ENCODE results near the gene TAS2R8. TPM values are rescaled to one million over a fixed set of nuclear protein-coding genes. Genes with fewer than 3 reads are reported as not detected.
A peak's percentile ranks its signal among the peaks of the same experiment; 100 is the strongest.

Gene TAS2R8, protein sequence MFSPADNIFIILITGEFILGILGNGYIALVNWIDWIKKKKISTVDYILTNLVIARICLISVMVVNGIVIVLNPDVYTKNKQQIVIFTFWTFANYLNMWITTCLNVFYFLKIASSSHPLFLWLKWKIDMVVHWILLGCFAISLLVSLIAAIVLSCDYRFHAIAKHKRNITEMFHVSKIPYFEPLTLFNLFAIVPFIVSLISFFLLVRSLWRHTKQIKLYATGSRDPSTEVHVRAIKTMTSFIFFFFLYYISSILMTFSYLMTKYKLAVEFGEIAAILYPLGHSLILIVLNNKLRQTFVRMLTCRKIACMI
- total RNA-seq = not detected in 2 replicates

DNA sequence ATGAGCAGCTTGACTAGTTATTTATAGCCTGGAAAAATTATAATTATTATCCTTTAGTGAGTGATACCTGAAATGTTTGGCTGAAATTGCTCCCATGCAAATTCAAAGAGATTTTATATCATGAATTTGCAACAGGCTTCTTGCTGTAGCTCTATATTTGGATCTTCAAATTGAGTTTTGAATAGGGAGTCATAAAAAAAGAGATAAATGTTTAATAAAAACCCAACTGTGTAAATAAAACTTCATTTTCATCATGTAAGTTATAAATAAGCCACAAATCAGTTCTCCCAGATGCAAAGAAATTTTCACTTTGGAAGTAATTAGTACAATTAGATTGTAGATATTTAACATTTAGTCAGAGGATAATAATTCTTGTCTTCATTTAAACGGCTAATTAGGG is at the start of gene TAS2R8:
TSS of gene TAS2R8 (minus strand) at position 101 of the 400 bp plus-strand sequence. CDS start 306 bp downstream, outside the sequence.
- intact Hi-C loops (cut with micrococcal nuclease) = no loop called here
- Mint-ChIP-seq H3K27ac (no peak within 1 kb of the TSS), H3K36me3 (ENCODE audit: low read depth) (no peaks in the 10 kb centered on the region), H3K27me3 (ENCODE audit: insufficient read depth) (peaks cover 13% of the 10 kb centered on the region), H3K9me3 (no peaks in the 10 kb centered on the region), H3K4me3 (no peak within 1 kb of the TSS), H3K4me1 (ENCODE audit: low read depth) (no peaks in the 10 kb centered on the region)
- no peak for DNase-seq (ENCODE audit: low spot score)

DNA sequence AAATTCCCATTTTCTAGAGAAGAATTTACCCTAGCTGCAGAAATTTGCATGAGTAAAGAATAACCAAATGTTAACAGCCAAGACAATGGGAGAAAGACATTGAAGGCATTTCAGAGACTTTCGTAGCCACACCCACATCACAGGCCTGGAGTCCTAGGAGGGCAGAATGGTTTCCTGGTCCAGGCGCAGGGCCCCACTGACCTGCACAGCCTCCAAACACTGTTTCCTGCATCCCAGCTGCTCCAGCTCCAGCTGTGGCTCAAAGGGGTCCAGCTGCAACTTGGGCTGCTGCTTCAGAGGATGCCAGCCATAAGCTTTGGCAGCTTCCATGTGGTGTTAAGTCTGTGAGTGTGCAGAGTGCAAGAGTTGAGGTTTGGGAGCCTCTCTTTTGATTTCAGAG is 48.7 kb upstream of the TAS2R8 start:
- no peaks in the 10 kb centered on the region for H3K27me3 Mint-ChIP-seq (ENCODE audit: insufficient read depth)
- no peak for DNase-seq (ENCODE audit: low spot score)
- peaks cover 24% of the 10 kb centered on the region for H3K36me3 Mint-ChIP-seq (ENCODE audit: low read depth)
- H3K9me3 Mint-ChIP-seq = peaks cover 47% of the 10 kb centered on the region
- intact Hi-C loops (cut with micrococcal nuclease) = no loop called here
- no peak overlapping the region for H3K4me3 Mint-ChIP-seq
- no peak overlapping the region for H3K27ac Mint-ChIP-seq
- peaks cover 12% of the 10 kb centered on the region for H3K4me1 Mint-ChIP-seq (ENCODE audit: low read depth)

DNA sequence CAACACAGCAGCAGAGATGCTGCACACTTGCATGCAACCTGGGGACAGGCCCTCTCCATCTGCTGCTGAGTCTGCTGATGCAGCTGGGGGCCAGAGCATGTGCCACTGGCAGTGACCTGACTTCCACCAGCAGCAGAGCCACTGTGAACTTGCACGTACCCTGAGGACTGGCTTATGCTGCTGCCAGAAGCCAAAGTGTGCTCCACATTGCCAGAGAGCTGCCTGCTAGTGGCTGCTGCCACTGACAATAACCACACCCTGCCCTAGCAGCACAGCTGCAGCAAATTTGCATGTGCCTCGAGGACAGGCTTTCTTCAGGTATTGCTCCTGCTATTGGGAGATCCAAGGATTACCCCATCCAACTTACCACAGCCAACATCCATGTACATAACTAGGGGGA is 46.7 kb upstream of the TAS2R8 start:
- Mint-ChIP-seq H3K27me3 (ENCODE audit: insufficient read depth) (no peaks in the 10 kb centered on the region), H3K27ac (no peak overlapping the region), H3K36me3 (ENCODE audit: low read depth) (peaks cover 16% of the 10 kb centered on the region), H3K4me3 (no peak overlapping the region), H3K9me3 (peaks cover 33% of the 10 kb centered on the region), H3K4me1 (ENCODE audit: low read depth) (peaks cover 33% of the 10 kb centered on the region)
- DNase-seq (ENCODE audit: low spot score) = no peak
- intact Hi-C loops (cut with micrococcal nuclease) = no loop called here

DNA sequence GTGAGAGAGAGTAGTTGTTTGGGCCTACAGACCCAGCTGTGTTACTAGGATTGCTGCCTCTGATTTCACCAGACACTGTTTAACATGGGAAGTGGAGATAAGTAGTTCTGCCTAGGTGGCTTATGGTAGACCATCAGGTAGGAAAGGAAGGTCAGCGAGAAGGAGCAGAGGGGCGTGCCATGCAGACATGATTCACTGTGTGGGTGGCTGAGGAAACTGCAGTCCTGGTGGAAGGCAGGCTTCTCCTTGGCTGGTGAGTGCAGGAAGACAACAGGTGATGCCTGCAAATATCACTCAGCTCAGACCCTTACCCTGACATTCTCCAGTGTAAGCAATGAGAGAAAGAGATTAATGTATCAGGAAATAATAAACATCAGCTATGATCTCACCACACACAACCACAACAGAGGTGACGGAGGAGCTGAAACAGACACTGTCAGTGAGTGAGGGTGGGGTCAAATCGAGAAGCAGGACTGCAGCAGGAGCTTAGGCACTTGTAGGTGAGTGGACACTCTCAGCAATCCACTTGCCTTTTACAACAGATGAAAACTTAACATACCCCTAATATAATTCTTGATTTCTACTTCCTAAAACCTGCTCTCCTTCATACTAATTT is 44.3 kb upstream of the TAS2R8 start:
- peaks cover 12% of the 10 kb centered on the region for H3K9me3 Mint-ChIP-seq
- no peaks in the 10 kb centered on the region for H3K27me3 Mint-ChIP-seq (ENCODE audit: insufficient read depth)
- no peak overlapping the region for H3K4me3 Mint-ChIP-seq
- intact Hi-C loops (cut with micrococcal nuclease) = no loop called here
- H3K27ac Mint-ChIP-seq = no peak overlapping the region
- DNase-seq (ENCODE audit: low spot score) = no peak
- H3K4me1 Mint-ChIP-seq (ENCODE audit: low read depth) = peaks cover 34% of the 10 kb centered on the region
- H3K36me3 Mint-ChIP-seq (ENCODE audit: low read depth) = peaks cover 10% of the 10 kb centered on the region

DNA sequence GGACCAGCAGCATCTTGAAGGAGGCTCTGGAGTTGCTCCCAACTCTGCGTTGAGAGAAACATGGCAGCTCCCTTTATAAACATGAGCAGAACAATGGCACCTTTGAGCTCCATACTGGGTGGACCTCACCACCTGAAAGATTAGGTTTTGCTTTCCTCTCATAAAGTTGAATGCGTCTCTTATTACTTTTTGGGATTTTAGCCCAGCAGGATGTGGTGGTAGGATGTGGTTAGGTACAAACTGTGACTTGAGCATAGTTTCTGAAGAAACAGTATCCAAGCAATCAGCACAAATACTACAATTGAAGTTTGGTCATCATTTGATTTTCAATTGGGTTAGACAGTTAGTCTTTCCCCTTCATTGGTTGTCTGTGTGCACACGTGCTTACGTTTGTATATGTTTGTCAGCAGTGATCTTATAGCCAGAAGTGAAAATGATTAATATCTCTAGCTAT is 42.4 kb upstream of the TAS2R8 start, which contains the start of gene PRR4:
TSS of gene PRR4 (minus strand) at position 51 of the 454 bp plus-strand sequence. CDS start at position 13, 38 bp downstream.
- Mint-ChIP-seq H3K27me3 (ENCODE audit: insufficient read depth) (no peaks in the 10 kb centered on the region), H3K4me3 (no peak within 1 kb of the TSS), H3K36me3 (ENCODE audit: low read depth) (peaks cover 5% of the 10 kb centered on the region), H3K9me3 (peaks cover under 1% of the 10 kb centered on the region), H3K27ac (no peak within 1 kb of the TSS), H3K4me1 (ENCODE audit: low read depth) (peaks cover 34% of the 10 kb centered on the region)
- DNase-seq (ENCODE audit: low spot score) = peak; percentile 37
- intact Hi-C loops (cut with micrococcal nuclease) = no loop called here

DNA sequence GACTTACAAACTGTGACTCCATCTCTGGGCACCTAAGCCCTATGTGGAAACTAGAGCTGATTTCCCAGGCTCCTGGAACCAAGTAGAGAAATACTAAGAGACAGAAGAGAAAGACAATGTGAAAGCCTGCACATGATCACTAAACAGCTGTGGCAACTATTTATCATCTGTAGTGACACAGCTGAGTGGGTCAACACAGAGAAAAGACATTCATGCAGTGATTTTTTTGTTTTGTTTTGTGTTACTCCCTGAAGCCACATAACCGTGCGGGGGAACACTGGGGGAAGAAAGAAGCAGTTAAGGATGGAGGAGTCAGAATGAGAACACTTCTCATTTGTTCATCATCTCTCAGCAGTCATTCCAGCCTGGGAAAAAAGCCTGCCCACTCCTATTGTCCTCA is 40.7 kb upstream of the TAS2R8 start:
- H3K9me3 Mint-ChIP-seq = no peaks in the 10 kb centered on the region
- peaks cover 34% of the 10 kb centered on the region for H3K4me1 Mint-ChIP-seq (ENCODE audit: low read depth)
- no peaks in the 10 kb centered on the region for H3K27me3 Mint-ChIP-seq (ENCODE audit: insufficient read depth)
- no peak overlapping the region for H3K4me3 Mint-ChIP-seq
- no peak for DNase-seq (ENCODE audit: low spot score)
- peaks cover 5% of the 10 kb centered on the region for H3K36me3 Mint-ChIP-seq (ENCODE audit: low read depth)
- H3K27ac Mint-ChIP-seq = no peak overlapping the region
- intact Hi-C loops (cut with micrococcal nuclease) = no loop called here

DNA sequence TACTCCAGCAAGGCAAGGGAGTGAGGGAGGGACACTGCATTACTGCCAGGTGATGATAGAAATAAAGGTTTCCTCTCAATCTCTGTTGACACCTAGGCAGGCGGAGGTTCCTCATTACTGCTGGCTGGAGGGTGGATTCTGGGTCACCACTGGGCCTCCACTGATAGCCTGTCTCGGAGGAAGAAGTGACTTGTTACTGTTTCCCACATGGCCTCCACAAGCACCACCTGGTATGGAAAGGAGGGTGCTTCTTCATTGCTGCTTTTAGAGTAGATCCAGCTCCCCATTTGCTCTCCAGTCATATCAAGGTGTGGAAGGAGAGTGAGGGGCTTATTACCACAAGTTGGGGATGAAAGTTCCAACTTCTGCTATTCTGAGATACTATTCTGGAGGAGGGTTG is 35.8 kb upstream of the TAS2R8 start:
- intact Hi-C loops (cut with micrococcal nuclease) = no loop called here
- H3K27ac Mint-ChIP-seq = no peak overlapping the region
- DNase-seq (ENCODE audit: low spot score) = no peak

DNA sequence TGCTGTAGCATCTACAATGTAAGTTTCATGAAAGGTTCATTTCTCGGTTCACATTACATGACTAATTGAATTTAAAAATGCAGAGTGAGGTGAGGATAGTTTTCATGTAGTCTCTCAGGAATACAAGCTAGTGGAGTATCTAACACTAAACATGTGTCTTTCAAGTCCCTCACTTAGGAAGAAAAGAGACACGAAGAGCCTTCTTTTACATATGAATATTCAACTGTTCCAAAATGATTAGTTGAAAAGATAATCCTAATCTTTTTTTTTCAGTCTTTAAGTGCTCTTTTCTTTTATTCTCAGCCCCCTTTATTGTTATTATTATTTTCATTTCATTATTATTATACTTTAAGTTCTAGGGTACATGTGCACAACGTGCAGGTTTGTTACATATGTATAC is 31.4 kb upstream of the TAS2R8 start:
- H3K36me3 Mint-ChIP-seq (ENCODE audit: low read depth) = peaks cover 2% of the 10 kb centered on the region
- no peaks in the 10 kb centered on the region for H3K9me3 Mint-ChIP-seq
- DNase-seq (ENCODE audit: low spot score) = no peak
- no peaks in the 10 kb centered on the region for H3K27me3 Mint-ChIP-seq (ENCODE audit: insufficient read depth)
- H3K4me1 Mint-ChIP-seq (ENCODE audit: low read depth) = no peaks in the 10 kb centered on the region
- no peak overlapping the region for H3K4me3 Mint-ChIP-seq
- intact Hi-C loops (cut with micrococcal nuclease) = no loop called here
- H3K27ac Mint-ChIP-seq = no peak overlapping the region

More for the DNA sequence above, 35.8 kb upstream of the TAS2R8 start:
- Mint-ChIP-seq H3K9me3 (no peaks in the 10 kb centered on the region), H3K4me3 (no peak overlapping the region), H3K27me3 (ENCODE audit: insufficient read depth) (no peaks in the 10 kb centered on the region), H3K36me3 (ENCODE audit: low read depth) (peaks cover 5% of the 10 kb centered on the region), H3K4me1 (ENCODE audit: low read depth) (no peaks in the 10 kb centered on the region)

DNA sequence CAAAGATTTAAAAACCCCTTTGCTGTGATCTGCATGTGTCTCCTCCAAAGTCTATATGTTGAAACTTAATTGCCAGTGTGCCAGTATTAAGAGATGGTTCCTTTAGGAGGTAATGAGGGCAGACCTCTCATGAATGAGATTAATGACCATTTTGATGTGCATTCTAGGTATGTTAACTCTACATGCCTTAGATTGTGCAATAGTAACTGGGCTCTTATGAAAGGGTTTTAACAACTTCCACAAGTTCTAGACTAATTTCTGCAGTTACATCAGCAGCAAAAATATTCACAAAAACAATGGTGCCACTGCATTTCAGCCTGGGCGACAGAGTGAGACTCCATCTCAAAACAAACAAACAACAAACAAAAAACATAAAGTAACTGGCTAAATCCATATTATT is 22.9 kb upstream of the TAS2R8 start:
- H3K36me3 Mint-ChIP-seq (ENCODE audit: low read depth) = no peaks in the 10 kb centered on the region
- peaks cover 2% of the 10 kb centered on the region for H3K27me3 Mint-ChIP-seq (ENCODE audit: insufficient read depth)
- no peaks in the 10 kb centered on the region for H3K4me1 Mint-ChIP-seq (ENCODE audit: low read depth)
- no peaks in the 10 kb centered on the region for H3K9me3 Mint-ChIP-seq
- no peak overlapping the region for H3K4me3 Mint-ChIP-seq
- DNase-seq (ENCODE audit: low spot score) = no peak
- no peak overlapping the region for H3K27ac Mint-ChIP-seq
- intact Hi-C loops (cut with micrococcal nuclease) = no loop called here

DNA sequence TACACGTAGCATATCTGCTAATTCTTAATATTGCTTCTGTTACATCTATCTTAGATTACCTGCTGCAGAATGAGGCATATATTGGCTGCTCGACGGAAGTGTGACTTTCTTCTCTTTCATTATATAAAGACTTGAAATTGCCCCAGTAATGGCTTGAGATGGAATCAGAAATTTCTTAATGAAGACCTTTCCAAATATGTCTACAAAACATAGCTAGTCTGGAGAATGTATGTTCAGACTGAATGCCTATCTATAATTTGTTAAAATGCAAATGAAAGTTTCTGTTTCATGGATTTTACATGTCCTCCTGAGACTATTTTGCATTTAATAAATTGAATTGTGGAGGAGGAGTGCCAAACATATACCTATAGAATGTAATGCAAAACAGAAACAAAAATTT is 19.2 kb upstream of the TAS2R8 start, which contains the start of gene TAS2R10:
TSS of gene TAS2R10 (minus strand) at position 101 of the 400 bp plus-strand sequence. CDS start at position 12, 89 bp downstream.
- no peak for DNase-seq (ENCODE audit: low spot score)
- Mint-ChIP-seq H3K36me3 (ENCODE audit: low read depth) (no peaks in the 10 kb centered on the region), H3K4me1 (ENCODE audit: low read depth) (no peaks in the 10 kb centered on the region), H3K27me3 (ENCODE audit: insufficient read depth) (peaks cover 5% of the 10 kb centered on the region), H3K9me3 (no peaks in the 10 kb centered on the region), H3K4me3 (no peak within 1 kb of the TSS), H3K27ac (no peak within 1 kb of the TSS)
- intact Hi-C loops (cut with micrococcal nuclease) = no loop called here

DNA sequence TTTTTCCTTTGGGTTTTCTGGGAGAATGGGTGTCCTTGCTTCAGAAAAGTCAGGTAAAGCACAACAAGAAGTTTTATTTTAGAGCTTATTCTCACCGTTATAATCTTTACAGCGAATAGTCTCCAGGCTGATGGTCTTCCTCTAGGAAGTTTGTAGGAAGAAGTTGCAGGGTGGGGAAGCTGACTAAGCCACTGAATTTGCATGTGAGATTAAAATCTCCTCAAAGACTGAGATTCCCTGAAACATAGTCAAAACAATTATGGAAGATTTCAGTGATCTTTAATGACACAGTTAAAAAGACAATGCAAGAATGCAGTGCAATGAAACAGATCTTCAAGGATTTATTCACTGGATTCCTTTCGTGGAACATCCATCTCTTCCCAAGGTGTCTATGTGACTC is 17.9 kb upstream of the TAS2R8 start:
- Mint-ChIP-seq H3K27me3 (ENCODE audit: insufficient read depth) (peaks cover 5% of the 10 kb centered on the region), H3K4me3 (no peak overlapping the region), H3K27ac (no peak overlapping the region), H3K4me1 (ENCODE audit: low read depth) (no peaks in the 10 kb centered on the region), H3K36me3 (ENCODE audit: low read depth) (no peaks in the 10 kb centered on the region), H3K9me3 (no peaks in the 10 kb centered on the region)
- intact Hi-C loops (cut with micrococcal nuclease) = no loop called here
- DNase-seq (ENCODE audit: low spot score) = no peak

DNA sequence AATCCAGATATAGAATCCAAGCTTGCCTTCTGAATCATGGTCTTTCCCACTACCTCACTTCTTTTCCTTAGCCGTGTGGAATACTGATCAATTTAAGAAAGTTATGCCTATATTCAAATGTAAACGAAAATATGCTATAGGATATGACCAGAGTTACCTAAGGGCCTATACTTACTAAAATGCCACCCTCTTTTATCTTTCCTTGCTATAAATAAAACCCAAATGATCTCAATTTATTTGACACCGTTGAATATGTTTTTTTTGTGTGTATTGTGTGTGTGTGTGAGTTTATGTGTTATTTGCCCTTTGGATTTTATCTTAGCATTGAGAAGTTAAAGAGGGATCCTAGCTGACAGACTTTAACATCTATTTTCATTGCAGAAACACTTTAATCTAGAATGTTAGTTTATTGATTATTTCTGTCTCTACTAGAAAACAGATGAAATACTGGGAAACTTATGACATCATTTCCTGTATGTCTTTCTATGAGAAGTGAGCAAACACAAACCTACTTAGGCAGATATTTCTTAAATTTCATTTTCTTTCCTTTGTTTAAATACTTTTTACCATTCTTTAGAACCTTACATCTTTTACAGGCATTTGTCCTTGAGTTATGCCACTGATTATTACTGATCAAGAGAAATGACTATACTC is 4.9 kb upstream of the TAS2R8 start:
- no peaks in the 10 kb centered on the region for H3K36me3 Mint-ChIP-seq (ENCODE audit: low read depth)
- peaks cover 16% of the 10 kb centered on the region for H3K27me3 Mint-ChIP-seq (ENCODE audit: insufficient read depth)
- H3K4me3 Mint-ChIP-seq = no peak overlapping the region
- H3K4me1 Mint-ChIP-seq (ENCODE audit: low read depth) = no peaks in the 10 kb centered on the region
- no peak for DNase-seq (ENCODE audit: low spot score)
- intact Hi-C loops (cut with micrococcal nuclease) = no loop called here
- no peak overlapping the region for H3K27ac Mint-ChIP-seq
- H3K9me3 Mint-ChIP-seq = no peaks in the 10 kb centered on the region

DNA sequence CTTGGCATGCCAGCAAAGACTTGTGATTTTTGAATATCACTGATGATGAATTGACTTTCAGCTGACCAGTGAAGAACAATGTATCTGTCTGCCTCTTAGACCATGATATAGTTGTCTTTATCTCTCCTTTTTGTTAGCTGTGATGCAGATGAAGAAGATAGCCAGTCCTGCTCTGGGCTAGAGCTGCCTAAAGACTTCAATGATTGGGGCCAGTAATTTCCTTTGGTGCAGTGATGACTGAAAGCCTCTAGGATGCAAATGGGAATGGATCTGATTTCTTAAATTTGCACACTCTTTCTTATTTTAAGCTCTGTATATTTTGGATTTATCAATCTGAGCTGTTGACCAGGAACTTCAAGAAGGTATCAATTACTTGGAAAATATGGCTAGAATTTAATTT is 3.0 kb upstream of the TAS2R8 start, which contains the start of gene TAS2R9:
TSS of gene TAS2R9 (minus strand) at position 101 of the 400 bp plus-strand sequence. CDS start at position 8, 93 bp downstream.
- Mint-ChIP-seq H3K27ac (no peak within 1 kb of the TSS), H3K4me3 (no peak within 1 kb of the TSS), H3K9me3 (no peaks in the 10 kb centered on the region), H3K36me3 (ENCODE audit: low read depth) (no peaks in the 10 kb centered on the region), H3K27me3 (ENCODE audit: insufficient read depth) (peaks cover 16% of the 10 kb centered on the region), H3K4me1 (ENCODE audit: low read depth) (no peaks in the 10 kb centered on the region)
- intact Hi-C loops (cut with micrococcal nuclease) = no loop called here
- DNase-seq (ENCODE audit: low spot score) = no peak

Measured in activated T-helper 1 cell treated with anti-CD3 and anti-CD28 coated beads, Interleukin-12 subunit alpha, Interleukin-12 subunit beta, Interleukin-2, Interleukin-4 antibody, amounts not matched to agents 30 ng/mL and 10 ng/mL and 1 ng/mL, durations not matched to agents 14 hours and 24 hours and 36 hours (primary cell).